Nephron progenitor cell (in vitro differentiated cells): ENCODE measurements around the gene CGB7.
A peak's percentile ranks its signal among the peaks of the same experiment; 100 is the strongest.
"Not testable (repeated sequence)": the region's sequence is repeated elsewhere in the genome, so short reads cannot be mapped to it uniquely, and the experiment has no call there.

ENCODE experiments used
- DNase-seq: peaks from one replicate; pipeline ENCODE4 v3.0.0; 2021
- H3K27ac Mint-ChIP-seq: 2 replicates; pipeline ENCODE4 v1.8.0; 2021; ENCODE audit warnings: mild to moderate bottlenecking, moderate library complexity, mixed read lengths
- H3K27me3 Mint-ChIP-seq: 2 replicates; pipeline ENCODE4 v1.8.0; 2021; ENCODE audit warnings: mild to moderate bottlenecking, low read depth, mixed read lengths; ENCODE audit not compliant: poor library complexity
- H3K36me3 Mint-ChIP-seq: 2 replicates; pipeline ENCODE4 v1.8.0; 2021; ENCODE audit warnings: low read depth, mixed read lengths
- H3K4me1 Mint-ChIP-seq: 2 replicates; pipeline ENCODE4 v1.8.0; 2021; ENCODE audit warnings: mixed read lengths
- H3K4me3 Mint-ChIP-seq: 2 replicates; pipeline ENCODE4 v1.8.0; 2021; ENCODE audit warnings: mild to moderate bottlenecking, moderate library complexity, mixed read lengths
- H3K9me3 Mint-ChIP-seq: 2 replicates; pipeline ENCODE4 v1.8.0; 2021; ENCODE audit warnings: mild to moderate bottlenecking, moderate library complexity, mixed read lengths
- TF ChIP-seq, protein P1 (sequence below): fragments of 200-600 bp; sonication (generic); IDR thresholded peaks from 2 replicates; pipeline ENCODE4 v1.5.0; 2021; ENCODE audit warnings: antibody characterized with exemption

Gene CGB7

DNA sequence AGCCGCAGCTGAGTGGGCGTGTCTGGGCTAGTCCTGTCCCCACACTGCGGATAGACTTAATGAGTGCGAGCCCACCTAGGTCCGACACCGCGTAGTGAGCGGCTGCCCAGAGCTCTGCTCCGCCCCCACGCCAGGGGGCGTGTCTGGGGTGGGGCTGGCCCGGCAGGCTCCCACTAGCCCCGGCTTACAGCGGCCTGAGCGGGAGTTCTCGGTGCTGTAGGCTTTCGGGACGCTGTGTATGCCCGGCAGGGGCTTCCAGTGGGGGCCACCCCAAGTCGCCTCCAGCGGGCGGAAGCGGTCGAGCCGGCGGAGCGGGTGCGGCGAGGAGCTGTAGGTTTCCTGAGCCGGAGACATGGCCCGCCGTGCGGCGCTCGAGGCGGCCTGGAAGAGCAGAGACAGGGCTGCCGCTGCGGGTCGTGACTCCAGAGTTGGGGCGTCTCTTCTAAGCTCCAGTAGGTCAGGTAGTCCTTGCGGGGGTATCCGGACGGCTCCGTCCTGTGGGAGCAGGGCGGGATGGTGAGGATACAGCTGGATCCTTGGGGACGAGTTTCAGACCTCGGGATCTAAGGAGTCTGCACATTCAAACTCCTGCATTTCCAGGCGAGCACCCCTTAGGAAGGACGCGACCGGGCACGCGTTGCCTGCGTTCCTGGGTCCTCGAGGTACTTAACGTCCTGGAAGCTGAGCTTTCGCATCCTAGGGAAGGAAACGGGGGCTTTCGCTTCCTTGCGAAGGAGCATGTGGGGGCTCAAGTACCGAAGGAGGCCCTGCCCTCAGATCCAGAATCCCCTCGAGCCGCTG is 1.2 kb downstream of the CGB7 start:
- H3K36me3 Mint-ChIP-seq: no peaks in the 10 kb centered on the region
- peak overlapping the region; percentile 72 for H3K4me3 Mint-ChIP-seq
- TF ChIP-seq, protein P1, sequence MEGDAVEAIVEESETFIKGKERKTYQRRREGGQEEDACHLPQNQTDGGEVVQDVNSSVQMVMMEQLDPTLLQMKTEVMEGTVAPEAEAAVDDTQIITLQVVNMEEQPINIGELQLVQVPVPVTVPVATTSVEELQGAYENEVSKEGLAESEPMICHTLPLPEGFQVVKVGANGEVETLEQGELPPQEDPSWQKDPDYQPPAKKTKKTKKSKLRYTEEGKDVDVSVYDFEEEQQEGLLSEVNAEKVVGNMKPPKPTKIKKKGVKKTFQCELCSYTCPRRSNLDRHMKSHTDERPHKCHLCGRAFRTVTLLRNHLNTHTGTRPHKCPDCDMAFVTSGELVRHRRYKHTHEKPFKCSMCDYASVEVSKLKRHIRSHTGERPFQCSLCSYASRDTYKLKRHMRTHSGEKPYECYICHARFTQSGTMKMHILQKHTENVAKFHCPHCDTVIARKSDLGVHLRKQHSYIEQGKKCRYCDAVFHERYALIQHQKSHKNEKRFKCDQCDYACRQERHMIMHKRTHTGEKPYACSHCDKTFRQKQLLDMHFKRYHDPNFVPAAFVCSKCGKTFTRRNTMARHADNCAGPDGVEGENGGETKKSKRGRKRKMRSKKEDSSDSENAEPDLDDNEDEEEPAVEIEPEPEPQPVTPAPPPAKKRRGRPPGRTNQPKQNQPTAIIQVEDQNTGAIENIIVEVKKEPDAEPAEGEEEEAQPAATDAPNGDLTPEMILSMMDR: peak; percentile 17
- H3K27ac Mint-ChIP-seq: no peak overlapping the region
- H3K9me3 Mint-ChIP-seq: no peaks in the 10 kb centered on the region
- DNase-seq: peak; percentile 83
- peaks cover 38% of the 10 kb centered on the region for H3K4me1 Mint-ChIP-seq
- H3K27me3 Mint-ChIP-seq: peaks cover 49% of the 10 kb centered on the region

- not testable (repeated sequence) for H3K4me3 Mint-ChIP-seq, H3K36me3 Mint-ChIP-seq, H3K27ac Mint-ChIP-seq
Measured at GRCh38 chr19:49050376-49051033, 7.0 kb downstream of the CGB7 start.

DNA sequence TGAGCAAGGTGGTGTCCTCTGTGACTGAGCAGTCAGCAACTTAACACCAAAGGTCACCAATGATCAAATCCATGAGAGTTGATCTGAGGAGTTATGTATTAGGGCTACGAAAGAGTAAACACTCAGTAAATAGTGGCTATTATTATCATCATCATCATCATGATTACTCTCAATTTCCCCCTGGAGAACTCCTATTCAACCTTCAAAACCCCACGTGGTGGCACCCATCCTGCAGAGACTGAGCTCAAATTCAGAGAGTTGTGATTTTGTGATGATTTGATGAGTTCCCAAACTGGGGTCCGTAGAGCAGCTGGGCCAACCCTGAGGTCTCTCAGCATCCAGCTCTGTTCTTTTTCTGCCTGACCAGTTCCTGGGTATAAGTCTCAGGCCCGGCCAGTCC is 7.7 kb downstream of the CGB7 start:
- H3K27ac Mint-ChIP-seq: peak overlapping the region; percentile 55
- not testable (repeated sequence) for H3K9me3 Mint-ChIP-seq, H3K4me3 Mint-ChIP-seq, H3K36me3 Mint-ChIP-seq, H3K4me1 Mint-ChIP-seq, DNase-seq
- peaks cover 18% of the 10 kb centered on the region for H3K27me3 Mint-ChIP-seq

More at GRCh38 chr19:49050376-49051033, 7.0 kb downstream of the CGB7 start:
- H3K4me1 Mint-ChIP-seq, H3K9me3 Mint-ChIP-seq, DNase-seq: not testable (repeated sequence)
- peaks cover 17% of the 10 kb centered on the region for H3K27me3 Mint-ChIP-seq

GRCh38 chr19:49049011-49049410 is 8.5 kb downstream of the CGB7 start, which contains the start of gene CGB8:
Gene CGB8, minus strand, starts transcription at chr19:49049111. Its CDS starts 372 bp downstream, at chr19:49048739.
- DNase-seq, H3K4me3 Mint-ChIP-seq, H3K9me3 Mint-ChIP-seq, H3K36me3 Mint-ChIP-seq, H3K4me1 Mint-ChIP-seq: not testable (repeated sequence)
- peaks cover 18% of the 10 kb centered on the region for H3K27me3 Mint-ChIP-seq
- H3K27ac Mint-ChIP-seq: peak within 1 kb of the TSS; percentile 55

DNA sequence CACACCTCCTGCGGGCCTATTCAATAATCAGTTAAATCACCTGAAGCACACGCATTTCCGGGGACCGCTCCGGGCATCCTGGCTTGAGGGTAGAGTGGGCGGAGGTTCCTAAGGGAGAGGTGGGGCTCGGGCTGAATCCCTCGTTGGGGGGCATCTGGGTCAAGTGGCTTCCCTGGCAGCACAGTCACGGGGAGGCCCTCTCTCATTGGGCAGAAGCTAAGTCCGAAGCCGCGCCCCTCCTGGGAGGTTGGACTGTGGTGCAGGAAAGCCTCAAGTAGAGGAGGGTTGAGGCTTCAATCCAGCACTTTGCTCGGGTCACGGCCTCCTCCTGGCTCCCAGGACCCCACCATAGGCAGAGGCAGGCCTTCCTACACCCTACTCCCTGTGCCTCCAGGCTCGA is 14.0 kb downstream of the CGB7 start, which contains the start of gene CGB5:
CGB5 (plus strand) TSS at position 301 of the 400 bp plus-strand sequence. CDS start 362 bp downstream, outside the sequence.
- not testable (repeated sequence) for H3K27me3 Mint-ChIP-seq, H3K27ac Mint-ChIP-seq, H3K9me3 Mint-ChIP-seq, H3K4me3 Mint-ChIP-seq, H3K36me3 Mint-ChIP-seq, DNase-seq, H3K4me1 Mint-ChIP-seq

DNA sequence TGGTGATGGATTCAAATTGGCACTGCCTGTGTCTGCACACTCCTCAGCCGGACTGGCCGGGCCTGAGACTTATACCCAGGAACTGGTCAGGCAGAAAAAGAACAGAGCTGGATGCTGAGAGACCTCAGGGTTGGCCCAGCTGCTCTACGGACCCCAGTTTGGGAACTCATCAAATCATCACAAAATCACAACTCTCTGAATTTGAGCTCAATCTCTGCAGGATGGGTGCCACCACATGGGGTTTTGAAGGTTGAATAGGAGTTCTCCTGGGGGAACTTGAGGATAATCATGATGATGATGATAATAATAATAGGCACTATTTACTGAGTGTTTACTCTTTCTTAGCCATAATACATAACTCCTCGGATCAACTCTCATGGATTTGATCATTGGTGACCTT is 14.9 kb downstream of the CGB7 start:
- H3K4me3 Mint-ChIP-seq, H3K36me3 Mint-ChIP-seq, H3K27ac Mint-ChIP-seq, H3K9me3 Mint-ChIP-seq, DNase-seq, H3K4me1 Mint-ChIP-seq, H3K27me3 Mint-ChIP-seq: not testable (repeated sequence)

- TF ChIP-seq, protein P1: no peak
- Mint-ChIP-seq H3K9me3 (no peaks in the 10 kb centered on the region), H3K4me1 (peaks cover 5% of the 10 kb centered on the region), H3K27ac (no peak overlapping the region), H3K27me3 (peaks cover 7% of the 10 kb centered on the region), H3K4me3 (no peak overlapping the region), H3K36me3 (no peaks in the 10 kb centered on the region)
- no peak for DNase-seq
Measured at GRCh38 chr19:49042177-49042576, 15.4 kb downstream of the CGB7 start.

GRCh38 chr19:49039736-49040135 is 17.8 kb downstream of the CGB7 start:
- not testable (repeated sequence) for H3K27ac Mint-ChIP-seq, H3K4me3 Mint-ChIP-seq

DNA sequence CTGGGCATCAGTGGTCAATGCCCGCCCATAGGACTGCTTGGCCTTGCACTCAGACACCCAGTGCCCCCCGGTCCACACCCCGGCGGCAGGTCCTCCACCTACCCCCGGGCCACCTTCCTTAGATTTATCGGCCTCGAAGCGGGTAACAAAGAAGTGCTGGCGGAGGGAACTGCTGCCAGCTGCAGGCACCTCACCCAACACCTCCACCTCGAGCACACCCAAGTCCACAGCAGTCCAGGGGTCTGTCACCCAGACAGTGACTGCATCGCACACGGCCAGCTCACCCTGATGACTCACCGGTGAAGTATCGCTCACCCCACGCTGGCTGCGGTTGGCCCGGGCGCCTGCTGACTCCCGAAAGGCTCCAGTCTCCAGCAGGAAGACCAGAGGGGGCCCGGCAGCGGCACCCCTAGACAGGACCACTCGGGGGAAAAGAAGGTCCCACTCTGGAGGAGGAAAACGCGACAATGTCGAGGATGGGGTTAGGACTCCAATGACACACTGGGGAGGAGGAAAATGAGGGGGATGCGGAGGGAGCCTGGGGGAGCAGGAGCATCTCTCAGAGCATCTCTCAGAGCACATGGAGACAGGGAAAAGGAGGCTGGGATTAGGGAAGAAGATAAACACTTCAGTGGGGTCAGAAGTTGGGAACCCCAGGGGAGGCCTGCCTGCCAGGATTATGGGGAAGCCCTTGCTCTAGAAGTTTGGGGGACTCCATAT is 18.8 kb downstream of the CGB7 start:
- H3K4me3 Mint-ChIP-seq, H3K4me1 Mint-ChIP-seq, DNase-seq, H3K27ac Mint-ChIP-seq, H3K9me3 Mint-ChIP-seq, H3K36me3 Mint-ChIP-seq: not testable (repeated sequence)
- H3K27me3 Mint-ChIP-seq: peaks cover 13% of the 10 kb centered on the region

More at GRCh38 chr19:49039736-49040135, 17.8 kb downstream of the CGB7 start:
- not testable (repeated sequence) for H3K36me3 Mint-ChIP-seq, DNase-seq, H3K4me1 Mint-ChIP-seq, H3K9me3 Mint-ChIP-seq, H3K27me3 Mint-ChIP-seq

DNA sequence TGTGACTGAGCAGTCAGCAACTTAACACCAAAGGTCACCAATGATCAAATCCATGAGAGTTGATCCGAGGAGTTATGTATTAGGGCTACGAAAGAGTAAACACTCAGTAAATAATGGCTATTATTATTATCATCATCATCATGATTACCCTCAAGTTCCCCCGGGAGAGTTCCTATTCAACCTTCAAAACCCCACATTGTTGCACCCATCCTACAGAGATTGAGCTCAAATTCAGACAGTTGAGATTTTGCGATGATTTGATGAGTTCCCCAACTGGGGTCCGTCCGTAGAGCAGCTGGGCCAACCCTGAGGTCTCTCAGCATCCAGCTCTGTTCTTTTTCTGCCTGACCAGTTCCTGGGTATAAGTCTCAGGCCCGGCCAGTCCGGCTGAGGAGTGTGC is 19.4 kb downstream of the CGB7 start:
- not testable (repeated sequence) for H3K4me3 Mint-ChIP-seq, H3K9me3 Mint-ChIP-seq, H3K4me1 Mint-ChIP-seq, H3K36me3 Mint-ChIP-seq, H3K27ac Mint-ChIP-seq, DNase-seq
- peaks cover 13% of the 10 kb centered on the region for H3K27me3 Mint-ChIP-seq
